SK-N-MC (cell line): ENCODE measurements around the gene ARTN.

ENCODE experiments used
- DNase-seq: peaks from one replicate; pipeline ENCODE4 v3.0.0-alpha.2; 2011; ENCODE audit warnings: low read depth, low spot score
- H3K27ac ChIP-seq: fragments of 200-600 bp; sonication (generic); 2 replicates; pipeline ENCODE4 v1.5.1; 2016; ENCODE audit warnings: mixed run types
- H3K36me3 ChIP-seq: fragments of 200-600 bp; sonication (generic); 2 replicates; pipeline ENCODE4 v1.6.1; 2017; ENCODE audit warnings: antibody characterized with exemption, low read length, mixed read lengths; ENCODE audit not compliant: insufficient read depth
- H3K4me3 ChIP-seq: fragments of 200-600 bp; sonication (generic); 2 replicates; pipeline ENCODE4 v1.5.1; 2016
- H3K9ac ChIP-seq: fragments of 200-600 bp; sonication (generic); 2 replicates; pipeline ENCODE4 v1.8.0; 2017; ENCODE audit warnings: mixed run types, mixed read lengths; ENCODE audit not compliant: insufficient read length
- H3K9me3 ChIP-seq: fragments of 200-600 bp; sonication (generic); 2 replicates; pipeline ENCODE4 v1.6.1; 2017; ENCODE audit warnings: low read depth, mild to moderate bottlenecking, antibody characterized with exemption, low read length, moderate library complexity, mixed read lengths
- EZH2 ChIP-seq: fragments of 200-600 bp; sonication (generic); IDR thresholded peaks from one replicate; pipeline ENCODE4 v1.6.1; 2017; ENCODE audit warnings: antibody characterized with exemption
- FOXP2 ChIP-seq: optimal IDR thresholded peaks from 2 replicates; pipeline ENCODE3; 2011; ENCODE audit warnings: mild to moderate bottlenecking, moderate library complexity; ENCODE audit not compliant: insufficient read depth; ENCODE audit errors: extremely low read length, control extremely low read depth
- POLR2AphosphoS5 ChIP-seq: IDR thresholded peaks from 2 replicates; pipeline ENCODE4 v1.6.1; 2012; ENCODE audit warnings: mild to moderate bottlenecking, low read depth, low read length, borderline replicate concordance

Gene ARTN

GRCh38 chr1:43902058-43902831, 31.4 kb upstream of the ARTN start:
- H3K36me3 ChIP-seq = peaks cover 6% of the 10 kb centered on the region; the same call in 1 of the 2 replicates
- H3K27ac ChIP-seq = no peak overlapping the region
- DNase-seq = no peak
- no peak for TF ChIP-seq FOXP2
- no peak for TF ChIP-seq EZH2
- no peak for TF ChIP-seq POLR2AphosphoS5
- no peaks in the 10 kb centered on the region for H3K9me3 ChIP-seq
- no peak overlapping the region for H3K4me3 ChIP-seq
- H3K9ac ChIP-seq = no peak overlapping the region

- no peaks in the 10 kb centered on the region; the same call in 1 of the 2 replicates for H3K36me3 ChIP-seq
- no peak for DNase-seq
- no peak overlapping the region for H3K4me3 ChIP-seq
- no peaks in the 10 kb centered on the region for H3K9me3 ChIP-seq
- TF ChIP-seq EZH2 = no peak
- no peak for TF ChIP-seq FOXP2
- TF ChIP-seq POLR2AphosphoS5 = no peak
- no peak overlapping the region for H3K9ac ChIP-seq
- H3K27ac ChIP-seq = no peak overlapping the region
Observed at GRCh38 chr1:43904660-43905551, 28.7 kb upstream of the ARTN start.

GRCh38 chr1:43908226-43908625, 25.4 kb upstream of the ARTN start:
- H3K9ac ChIP-seq = no peak overlapping the region
- no peak overlapping the region for H3K27ac ChIP-seq
- no peak for TF ChIP-seq EZH2
- TF ChIP-seq FOXP2 = no peak
- H3K36me3 ChIP-seq = no peaks in the 10 kb centered on the region; the same call in 1 of the 2 replicates
- no peak overlapping the region for H3K4me3 ChIP-seq
- no peak for DNase-seq
- H3K9me3 ChIP-seq = no peaks in the 10 kb centered on the region

DNA sequence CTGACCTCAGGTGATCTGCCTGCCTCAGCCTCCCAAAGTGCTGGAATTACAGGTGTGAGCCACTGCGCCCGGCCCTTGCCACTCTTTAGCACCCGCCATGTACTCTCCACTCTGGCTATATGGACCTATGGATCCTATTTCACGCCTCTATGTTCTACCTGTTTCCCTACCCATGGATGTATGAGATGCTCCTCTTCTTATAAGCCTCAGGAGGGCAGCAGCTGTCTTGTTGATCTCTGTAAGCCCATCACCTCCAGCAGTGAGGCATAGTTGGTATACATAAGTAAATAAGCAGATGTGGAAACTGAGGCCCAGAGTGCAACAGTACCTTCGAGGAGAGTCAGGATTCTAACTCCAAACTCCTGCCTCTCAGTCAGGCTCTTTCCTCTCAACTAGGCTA, 24.7 kb upstream of the ARTN start:
- Histone ChIP-seq H3K27ac (peak overlapping the region; percentile 54), H3K4me3 (no peak overlapping the region), H3K9me3 (no peaks in the 10 kb centered on the region), H3K9ac (no peak overlapping the region), H3K36me3 (no peaks in the 10 kb centered on the region; the same call in 1 of the 2 replicates)
- TF ChIP-seq EZH2 (no peak), POLR2AphosphoS5 (no peak), FOXP2 (no peak)
- no peak for DNase-seq

GRCh38 chr1:43910343-43910742, 23.3 kb upstream of the ARTN start:
- no peak for DNase-seq
- TF ChIP-seq FOXP2 (no peak), EZH2 (no peak), POLR2AphosphoS5 (no peak)
- no peaks in the 10 kb centered on the region; the same call in 1 of the 2 replicates for H3K36me3 ChIP-seq

GRCh38 chr1:43912607-43913006, 21.0 kb upstream of the ARTN start:
- peak overlapping the region; percentile 95 for H3K27ac ChIP-seq
- peak overlapping the region; percentile 18 for H3K9ac ChIP-seq
- no peak for DNase-seq
- no peaks in the 10 kb centered on the region for H3K9me3 ChIP-seq
- no peaks in the 10 kb centered on the region for H3K36me3 ChIP-seq
- H3K4me3 ChIP-seq = no peak overlapping the region; the same call in 1 of the 2 replicates
- TF ChIP-seq POLR2AphosphoS5 (no peak), EZH2 (no peak), FOXP2 (no peak)

More at GRCh38 chr1:43910343-43910742, 23.3 kb upstream of the ARTN start:
- no peak overlapping the region for H3K27ac ChIP-seq
- no peak overlapping the region for H3K4me3 ChIP-seq
- no peak overlapping the region for H3K9ac ChIP-seq
- H3K9me3 ChIP-seq = no peaks in the 10 kb centered on the region

- DNase-seq = no peak
- peak overlapping the region; percentile 58 for H3K9ac ChIP-seq
- no peaks in the 10 kb centered on the region for H3K36me3 ChIP-seq
- no peak for TF ChIP-seq FOXP2
- no peak for TF ChIP-seq POLR2AphosphoS5
- TF ChIP-seq EZH2 = no peak
- peak overlapping the region; percentile 95 for H3K27ac ChIP-seq
- H3K4me3 ChIP-seq = peak overlapping the region; percentile 40
- no peaks in the 10 kb centered on the region for H3K9me3 ChIP-seq
Observed at GRCh38 chr1:43913051-43913501, 20.5 kb upstream of the ARTN start.

DNA sequence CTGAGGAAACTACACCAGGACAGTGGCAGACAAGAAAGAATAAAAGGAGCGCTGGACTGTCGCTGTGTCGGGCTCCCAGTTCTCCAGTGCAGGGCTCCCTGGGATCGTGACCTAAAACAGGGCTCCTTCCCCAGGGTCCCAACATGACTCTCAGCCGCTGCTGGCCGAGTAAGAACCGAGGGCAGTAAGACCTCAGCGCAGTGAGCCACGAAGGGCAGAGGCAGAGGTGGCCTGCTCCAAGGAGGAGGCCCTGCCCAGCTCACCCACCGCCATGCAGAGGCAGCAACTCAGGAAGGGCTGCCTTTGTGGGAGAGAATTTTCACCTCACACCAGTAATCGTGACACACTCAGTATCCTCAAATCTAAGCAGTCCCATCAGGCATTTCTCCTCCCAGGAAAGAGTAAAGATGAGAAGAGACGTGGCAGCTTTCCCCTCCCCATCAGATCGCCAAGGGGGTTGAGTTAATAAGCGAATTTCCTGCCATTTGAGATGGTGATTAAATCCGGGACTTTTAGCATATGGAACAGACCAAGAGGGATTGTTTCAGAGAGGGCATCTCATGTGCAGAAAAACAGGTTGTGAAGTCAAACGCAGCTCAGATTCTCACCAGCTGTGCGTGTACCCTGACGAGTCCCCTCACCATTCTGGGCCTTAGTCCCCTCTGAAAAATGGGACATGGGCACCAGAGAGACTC, 19.8 kb upstream of the ARTN start:
- TF ChIP-seq POLR2AphosphoS5 (peak; percentile 76), EZH2 (no peak), FOXP2 (no peak)
- peak overlapping the region; percentile 65 for H3K9ac ChIP-seq
- H3K4me3 ChIP-seq = peak overlapping the region; percentile 40
- H3K27ac ChIP-seq = peak overlapping the region; percentile 95
- DNase-seq = peak; percentile 93
- no peaks in the 10 kb centered on the region for H3K9me3 ChIP-seq
- no peaks in the 10 kb centered on the region for H3K36me3 ChIP-seq
